Adrenal gland (tissue), 12 donors: ENCODE measurements around the gene HAPLN1. TPM values are rescaled to one million over a fixed set of nuclear protein-coding genes. Genes with fewer than 3 reads are reported as not detected.

Experiments used
- DNase-seq, 7 donors: peaks; one replicate each; pipeline ENCODE4 v3.0.0-alpha.2; 2019 to 2020
- H3K27ac ChIP-seq, 5 donors: fragments of 200-600 bp; sonication (generic) in 4 of 5; 1 replicate in 3 of 5; 2 replicates in 2 of 5; pipeline versions ENCODE4 v1.5.1 to v1.8.0; 2016 to 2020; ENCODE audit warnings: mild to moderate bottlenecking in 1 of 5
- H3K27me3 ChIP-seq: fragments of 200-600 bp; 2 replicates; pipeline ENCODE4 v1.8.0; 2021
- H3K36me3 ChIP-seq, 2 donors: fragments of 200-600 bp; replicated peaks in 1 of 2; 1 replicate in 1 of 2; 2 replicates in 1 of 2; pipeline versions ENCODE4 v1.5.1 to v1.8.0; 2018 to 2022
- H3K4me1 ChIP-seq, 2 donors: fragments of 200-600 bp; replicated peaks in 1 of 2; 1 replicate in 1 of 2; 2 replicates in 1 of 2; pipeline versions ENCODE4 v1.5.1 to v1.8.0; 2018 to 2021
- H3K4me3 ChIP-seq, 4 donors: fragments of 200-600 bp; sonication (generic) in 3 of 4; one replicate each; pipeline ENCODE4 v1.5.1; 2016 to 2018
- H3K9me3 ChIP-seq, 3 donors: fragments of 200-600 bp; sonication (generic) in 1 of 3; replicated peaks in 1 of 3; 1 replicate in 2 of 3; 2 replicates in 1 of 3; pipeline versions ENCODE4 v1.5.1 to v1.8.0; 2016 to 2021
- POLR2A ChIP-seq, 2 donors: fragments of 450-650 bp; IDR thresholded peaks; one replicate each; pipeline ENCODE4 v1.6.1; 2017; ENCODE audit warnings: antibody characterized with exemption in 2 of 2, mild to moderate bottlenecking in 2 of 2, moderate library complexity in 1 of 2
- WGBS, 4 donors: extraction: QIAGEN DNeasy Blood & Tissue Kit in 2 of 4; methylation state at CpG; one replicate each; pipeline versions ENCODE4 v1.1.5 to v1.1.7; 2013 to 2017; 5-methylcytosine and 5-hydroxymethylcytosine counted together
- intact Hi-C, 2 donors: fragments of 100-400 bp; cut with DNase I; formaldehyde crosslinking; loops; one replicate each; pipeline versions ENCODE4 v1.14.1 to v1.15.0; 2022 to 2023
- polyA plus RNA-seq, 3 donors: library from polyadenylated mRNA; stranded (reverse); fragments of 200-250 nt in 2 of 3; fragments of 350-450 nt in 1 of 3; fragmentation: Illumina TruSeq in 1 of 3; extraction: RNeasy Lipid Tissue Mini Kit (QIAGEN cat#74804) in 1 of 3; gene quantifications; one replicate each; pipeline ENCODE4 v1.2.3, GENCODE V29; 2013 to 2014
- total RNA-seq, 9 donors: library from RNA; depleted of rRNA in 4 of 9; stranded (reverse); fragments of >200 nt in 4 of 9; fragments of 120-200 nt in 1 of 9; fragmentation: NEBNext Ultra II Directional in 1 of 9; extraction: Animal tissue kit (Norgen Biotek cat#: 25700) in 1 of 9; gene quantifications; one replicate each; pipeline versions ENCODE4 v1.1.0 to v1.2.4, GENCODE V29; 2013 to 2023
- TF ChIP-seq, protein P1 (sequence below), 6 experiments: fragments of 450-650 bp in 4 of 6; fragments of 200-600 bp in 2 of 6; sonication (generic) in 1 of 6; IDR thresholded peaks; 1 replicate in 5 of 6; 2 replicates in 1 of 6; pipeline versions ENCODE4 v1.5.1 to v1.8.0; 2016 to 2021; ENCODE audit warnings: antibody characterized with exemption in 6 of 6, mild to moderate bottlenecking in 2 of 6, moderate library complexity in 1 of 6
- donor health status: healthy with polysubstance abuse.
- donor health status: Bipolar disorder and iron deficiency.
- donor health status: DM: yes; HTN: yes; CAD: no.
- donor health status: DM: no; HTN: no; CAD: no.
- donor health status: DM: no; HTN: no; CAD: no.
- donor health status: DM: yes; HTN: yes; CAD: no.

Gene HAPLN1
- total and polyA plus RNA-seq, 12 donors: 0.11 TPM; not detected in 11

DNA sequence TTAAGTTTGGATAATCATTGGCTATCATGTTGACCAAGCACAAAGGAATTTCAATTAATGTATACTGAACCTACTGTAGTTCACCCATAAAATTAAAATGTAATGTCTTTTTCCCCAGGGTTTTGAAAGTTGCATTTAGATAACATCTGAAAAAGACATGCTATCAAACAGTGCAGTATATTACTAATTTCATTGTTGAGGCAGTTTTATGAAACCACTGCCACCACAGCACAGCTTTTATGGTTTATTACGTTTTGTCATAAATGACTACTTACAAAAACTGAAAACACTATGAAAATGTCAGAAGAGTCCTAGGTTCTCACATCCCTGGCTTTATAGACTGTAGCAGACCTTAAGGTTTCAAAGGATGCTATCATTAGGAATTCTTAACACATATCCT is 32.0 kb upstream of the HAPLN1 start:
- TF ChIP-seq POLR2A (IDR thresholded peaks at IDR 0.05): no peak
- TF ChIP-seq, protein P1, sequence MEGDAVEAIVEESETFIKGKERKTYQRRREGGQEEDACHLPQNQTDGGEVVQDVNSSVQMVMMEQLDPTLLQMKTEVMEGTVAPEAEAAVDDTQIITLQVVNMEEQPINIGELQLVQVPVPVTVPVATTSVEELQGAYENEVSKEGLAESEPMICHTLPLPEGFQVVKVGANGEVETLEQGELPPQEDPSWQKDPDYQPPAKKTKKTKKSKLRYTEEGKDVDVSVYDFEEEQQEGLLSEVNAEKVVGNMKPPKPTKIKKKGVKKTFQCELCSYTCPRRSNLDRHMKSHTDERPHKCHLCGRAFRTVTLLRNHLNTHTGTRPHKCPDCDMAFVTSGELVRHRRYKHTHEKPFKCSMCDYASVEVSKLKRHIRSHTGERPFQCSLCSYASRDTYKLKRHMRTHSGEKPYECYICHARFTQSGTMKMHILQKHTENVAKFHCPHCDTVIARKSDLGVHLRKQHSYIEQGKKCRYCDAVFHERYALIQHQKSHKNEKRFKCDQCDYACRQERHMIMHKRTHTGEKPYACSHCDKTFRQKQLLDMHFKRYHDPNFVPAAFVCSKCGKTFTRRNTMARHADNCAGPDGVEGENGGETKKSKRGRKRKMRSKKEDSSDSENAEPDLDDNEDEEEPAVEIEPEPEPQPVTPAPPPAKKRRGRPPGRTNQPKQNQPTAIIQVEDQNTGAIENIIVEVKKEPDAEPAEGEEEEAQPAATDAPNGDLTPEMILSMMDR (IDR thresholded peaks at IDR 0.05): no peak
- DNase-seq: no peak
- no peak overlapping the region for H3K27ac ChIP-seq
- WGBS, 4 donors: 60 to 73% (median 66%) methylated on average over 1 of the region's 1 CpG
- H3K36me3 ChIP-seq: no peaks in the 10 kb centered on the region
- H3K27me3 ChIP-seq: no peaks in the 10 kb centered on the region
- H3K4me1 ChIP-seq: no peaks in the 10 kb centered on the region
- intact Hi-C loops: no loop called here
- peaks cover 0 to 8% (median 0%) of the 10 kb centered on the region in 3 donors for H3K9me3 ChIP-seq
- no peak overlapping the region for H3K4me3 ChIP-seq

DNA sequence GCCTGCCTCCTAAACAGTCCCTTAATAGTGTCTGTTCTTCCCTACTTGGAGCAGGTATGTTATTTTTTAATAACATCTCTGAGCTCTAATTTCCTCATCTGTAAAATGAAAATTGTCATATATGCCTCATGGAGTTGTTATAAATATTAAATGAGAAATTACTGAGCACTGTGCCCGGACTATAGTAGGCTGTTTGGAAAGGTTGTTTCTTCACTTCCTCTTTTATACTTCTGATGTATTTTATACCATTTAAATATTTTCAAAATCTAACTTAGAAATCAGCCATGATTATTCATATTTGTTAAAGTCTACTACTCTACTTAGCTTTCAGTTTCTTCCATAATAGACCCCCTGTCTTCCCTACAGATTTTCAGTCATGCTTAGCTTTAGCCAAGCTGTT is 30.5 kb upstream of the HAPLN1 start:
- Histone ChIP-seq H3K4me1 (no peaks in the 10 kb centered on the region), H3K27ac (no peak overlapping the region), H3K9me3 (peaks cover 0 to 8% (median 0%) of the 10 kb centered on the region in 3 donors), H3K4me3 (no peak overlapping the region), H3K27me3 (no peaks in the 10 kb centered on the region), H3K36me3 (no peaks in the 10 kb centered on the region)
- WGBS, 4 donors: 0 to 40% (median 33%) methylated on average over 1 of the region's 1 CpG
- intact Hi-C loops: no loop called here
- no peak for DNase-seq
- TF ChIP-seq, protein P1 (IDR thresholded peaks at IDR 0.05): no peak
- TF ChIP-seq POLR2A (IDR thresholded peaks at IDR 0.05): no peak

- TF ChIP-seq, protein P1 (IDR thresholded peaks at IDR 0.05): no peak
- H3K36me3 ChIP-seq: no peaks in the 10 kb centered on the region
- WGBS, 4 donors: 62 to 68% (median 64%) methylated on average over 1 of the region's 1 CpG
- H3K9me3 ChIP-seq: peaks cover 0 to 8% (median 0%) of the 10 kb centered on the region in 3 donors
- H3K27ac ChIP-seq: no peak overlapping the region
- no peak for DNase-seq
- H3K4me1 ChIP-seq: no peaks in the 10 kb centered on the region
- intact Hi-C loops: no loop called here
- H3K4me3 ChIP-seq: no peak overlapping the region
- no peaks in the 10 kb centered on the region for H3K27me3 ChIP-seq
Observed at GRCh38 chr5:83750749-83751148, 30.1 kb upstream of the HAPLN1 start.

GRCh38 chr5:83745816-83746215 is 25.2 kb upstream of the HAPLN1 start:
- no peak overlapping the region for H3K27ac ChIP-seq
- TF ChIP-seq, protein P1 (IDR thresholded peaks at IDR 0.05): no peak
- TF ChIP-seq POLR2A (IDR thresholded peaks at IDR 0.05): no peak
- no peak for DNase-seq
- no peaks in the 10 kb centered on the region for H3K4me1 ChIP-seq
- H3K27me3 ChIP-seq: no peaks in the 10 kb centered on the region
- intact Hi-C loops: no loop called here
- H3K4me3 ChIP-seq: no peak overlapping the region
- H3K9me3 ChIP-seq: peaks cover 0 to 8% (median 0%) of the 10 kb centered on the region in 3 donors
- WGBS, 4 donors: 77 to 96% (median 85%) methylated on average over 2 of the region's 2 CpGs
- no peaks in the 10 kb centered on the region for H3K36me3 ChIP-seq
